Stomach smooth muscle (tissue), 2 donors: ENCODE measurements around the gene TRABD2A.
"Not testable (repeated sequence)": the region's sequence is repeated elsewhere in the genome, so short reads cannot be mapped to it uniquely, and the experiment has no call there.

Source experiments
- H3K27ac ChIP-seq: one replicate; pipeline ENCODE4 v1.7.0; 2013; ENCODE audit warnings: mild to moderate bottlenecking, low read length, inconsistent platforms
- H3K27me3 ChIP-seq, 2 donors: one replicate each; pipeline ENCODE4 v1.7.0; 2013; ENCODE audit warnings: low read length in 2 of 2; ENCODE audit not compliant: insufficient read depth in 2 of 2, control insufficient read depth in 1 of 2
- H3K36me3 ChIP-seq, 2 donors: one replicate each; pipeline ENCODE4 v1.7.0; 2013; ENCODE audit warnings: low read length in 2 of 2; ENCODE audit not compliant: control insufficient read depth in 2 of 2, insufficient read depth in 2 of 2
- H3K4me1 ChIP-seq: one replicate; pipeline ENCODE4 v1.7.0; 2013; ENCODE audit warnings: low read length; ENCODE audit not compliant: control insufficient read depth, insufficient read depth
- H3K4me3 ChIP-seq, 2 donors: one replicate each; pipeline ENCODE4 v1.7.0; 2013; ENCODE audit warnings: low read length in 2 of 2
- H3K9ac ChIP-seq, 2 donors: one replicate each; pipeline ENCODE4 v1.7.0; 2013; ENCODE audit warnings: low read length in 2 of 2, mild to moderate bottlenecking in 1 of 2
- H3K9me3 ChIP-seq, 2 donors: one replicate each; pipeline ENCODE4 v1.7.0; 2013; ENCODE audit warnings: low read length in 2 of 2; ENCODE audit not compliant: control insufficient read depth in 2 of 2
- donor health status: healthy.
- donor health status: Pancreatic carcinoma.

Gene TRABD2A

DNA sequence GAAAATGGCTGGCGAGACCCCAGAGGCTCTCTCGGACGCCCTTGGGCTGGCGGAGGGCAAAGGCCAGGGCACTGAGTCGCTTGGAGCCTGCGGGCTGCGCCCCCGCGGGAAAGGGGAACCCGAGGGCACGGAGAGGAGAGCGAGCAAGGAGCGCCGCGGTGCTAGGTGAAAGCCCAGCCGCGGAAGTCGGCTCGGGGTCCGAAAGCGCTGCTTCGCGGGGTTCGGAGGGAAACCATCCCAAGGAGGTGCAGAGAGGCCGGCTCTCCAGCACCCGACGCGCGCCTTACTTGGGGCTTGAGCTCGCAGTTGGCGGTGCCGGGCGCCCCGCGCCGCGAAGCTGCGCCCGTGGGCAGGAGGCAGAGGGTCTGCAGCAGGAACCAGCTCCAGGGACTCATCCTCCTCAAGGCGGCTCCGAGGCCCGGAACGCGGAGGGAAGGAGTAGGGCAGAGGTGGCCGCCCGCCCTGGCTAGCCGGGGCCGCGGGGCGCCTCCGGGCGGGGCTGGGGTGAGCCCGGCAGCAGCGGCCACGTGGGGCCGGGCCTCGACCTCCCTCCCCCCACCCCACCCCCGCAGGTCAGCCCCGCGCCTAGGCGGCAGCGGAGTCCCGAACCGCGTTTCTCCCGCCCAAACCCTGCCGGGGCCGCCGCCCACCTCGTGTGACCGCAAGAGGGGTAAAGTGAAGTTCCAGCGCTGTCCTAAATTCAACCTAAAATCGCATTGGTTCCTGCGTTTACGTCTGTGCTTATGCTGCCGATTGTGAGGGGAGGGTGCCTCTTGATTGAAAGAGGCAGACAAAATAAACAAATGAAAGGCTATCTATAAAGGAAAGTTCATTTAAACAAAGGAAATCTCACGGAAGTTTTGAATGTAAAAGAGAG is at the start of gene TRABD2A:
Gene TRABD2A, minus strand, starts transcription at position 440 of the 877 bp plus-strand sequence. Its CDS starts 45 bp downstream, at position 395.
- peaks cover 33 to 39% of the 10 kb centered on the region in 2 donors for H3K27me3 ChIP-seq
- H3K36me3 ChIP-seq, result no peaks in the 10 kb centered on the region
- H3K4me1 ChIP-seq, result peaks cover 17% of the 10 kb centered on the region
- peak within 1 kb of the TSS; percentile 54 to 72 for H3K4me3 ChIP-seq
- no peaks in the 10 kb centered on the region for H3K9me3 ChIP-seq
- peak within 1 kb of the TSS; percentile 19 to 51 for H3K9ac ChIP-seq
- no peak within 1 kb of the TSS for H3K27ac ChIP-seq

- Histone ChIP-seq H3K9ac (no peak overlapping the region), H3K27me3 (no peaks in the 10 kb centered on the region), H3K4me3 (peak overlapping the region in 1 of 2 donors; percentile 80), H3K9me3 (no peaks in the 10 kb centered on the region), H3K36me3 (no peaks in the 10 kb centered on the region), H3K27ac (no peak overlapping the region), H3K4me1 (peaks cover 14% of the 10 kb centered on the region)
Measured at GRCh38 chr2:84927275-84927627, 46.4 kb upstream of the TRABD2A start.

GRCh38 chr2:84925724-84926376 is 45.0 kb upstream of the TRABD2A start:
- Histone ChIP-seq H3K27ac (no peak overlapping the region), H3K4me3 (peak overlapping the region; percentile 55 to 75)

GRCh38 chr2:84925336-84925723 is 44.4 kb upstream of the TRABD2A start:
- H3K9ac ChIP-seq, result no peak overlapping the region

More at GRCh38 chr2:84925724-84926376, 45.0 kb upstream of the TRABD2A start:
- Histone ChIP-seq H3K9ac (no peak overlapping the region), H3K36me3 (no peaks in the 10 kb centered on the region), H3K4me1 (peaks cover 14% of the 10 kb centered on the region), H3K9me3 (no peaks in the 10 kb centered on the region), H3K27me3 (no peaks in the 10 kb centered on the region)

GRCh38 chr2:84924173-84925106 is 43.6 kb upstream of the TRABD2A start:
- Histone ChIP-seq H3K36me3 (no peaks in the 10 kb centered on the region), H3K9ac (no peak overlapping the region), H3K27me3 (no peaks in the 10 kb centered on the region), H3K4me3 (no peak overlapping the region), H3K27ac (no peak overlapping the region), H3K9me3 (no peaks in the 10 kb centered on the region), H3K4me1 (peaks cover 17% of the 10 kb centered on the region)

More at GRCh38 chr2:84925336-84925723, 44.4 kb upstream of the TRABD2A start:
- Histone ChIP-seq H3K27ac (no peak overlapping the region), H3K36me3 (no peaks in the 10 kb centered on the region), H3K27me3 (no peaks in the 10 kb centered on the region), H3K4me3 (peak overlapping the region in 1 of 2 donors; percentile 75), H3K4me1 (peaks cover 14% of the 10 kb centered on the region), H3K9me3 (no peaks in the 10 kb centered on the region)

GRCh38 chr2:84923009-84923408 is 42.1 kb upstream of the TRABD2A start:
- H3K9ac ChIP-seq, result no peak overlapping the region
- H3K27ac ChIP-seq, result no peak overlapping the region
- H3K4me3 ChIP-seq, result no peak overlapping the region
- peaks cover 17% of the 10 kb centered on the region for H3K4me1 ChIP-seq
- H3K36me3 ChIP-seq, result no peaks in the 10 kb centered on the region
- H3K27me3 ChIP-seq, result no peaks in the 10 kb centered on the region
- no peaks in the 10 kb centered on the region for H3K9me3 ChIP-seq

DNA sequence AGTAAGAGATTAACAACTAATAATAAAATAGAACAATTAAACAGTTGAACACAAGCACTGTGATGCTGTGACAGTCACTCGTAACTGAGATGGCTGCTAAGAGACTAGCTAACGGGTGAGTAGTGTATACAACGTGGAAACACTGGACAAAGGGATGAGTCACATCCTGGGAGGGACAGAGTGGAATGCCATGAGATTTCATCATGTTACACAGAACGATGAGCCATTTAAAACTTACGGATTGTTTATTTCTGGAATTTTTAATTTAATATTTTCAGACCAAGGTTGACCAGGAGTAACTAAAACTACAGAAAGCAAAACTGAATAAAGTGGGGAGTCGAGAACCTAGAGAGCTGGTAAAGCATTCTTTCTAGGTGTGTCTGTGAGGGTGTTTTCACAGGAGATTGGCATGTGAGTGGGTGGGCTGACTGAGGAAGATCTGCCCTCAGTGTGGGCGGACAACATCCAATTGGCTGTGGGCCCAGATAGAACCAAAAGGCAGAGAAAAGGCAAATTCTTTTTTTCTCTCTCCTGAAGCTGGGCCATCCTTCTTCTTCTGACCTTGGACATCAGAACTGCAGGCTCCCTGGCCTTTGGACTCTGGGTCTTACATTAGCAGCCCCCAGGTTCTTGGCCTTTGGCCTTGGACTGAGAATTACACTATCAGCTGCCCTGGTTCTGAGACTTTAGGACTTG is 39.1 kb upstream of the TRABD2A start:
- Histone ChIP-seq H3K9ac (peak overlapping the region; percentile 7 to 21), H3K27ac (peak overlapping the region; percentile 53), H3K4me3 (peak overlapping the region in 1 of 2 donors; percentile 35), H3K4me1 (peaks cover 4% of the 10 kb centered on the region), H3K27me3 (no peaks in the 10 kb centered on the region), H3K9me3 (no peaks in the 10 kb centered on the region), H3K36me3 (no peaks in the 10 kb centered on the region)

- Histone ChIP-seq H3K27me3 (no peaks in the 10 kb centered on the region), H3K4me3 (no peak overlapping the region), H3K4me1 (peaks cover 4% of the 10 kb centered on the region), H3K9ac (no peak overlapping the region), H3K9me3 (no peaks in the 10 kb centered on the region), H3K36me3 (no peaks in the 10 kb centered on the region), H3K27ac (no peak overlapping the region)
Measured at GRCh38 chr2:84918430-84918829, 37.5 kb upstream of the TRABD2A start.

DNA sequence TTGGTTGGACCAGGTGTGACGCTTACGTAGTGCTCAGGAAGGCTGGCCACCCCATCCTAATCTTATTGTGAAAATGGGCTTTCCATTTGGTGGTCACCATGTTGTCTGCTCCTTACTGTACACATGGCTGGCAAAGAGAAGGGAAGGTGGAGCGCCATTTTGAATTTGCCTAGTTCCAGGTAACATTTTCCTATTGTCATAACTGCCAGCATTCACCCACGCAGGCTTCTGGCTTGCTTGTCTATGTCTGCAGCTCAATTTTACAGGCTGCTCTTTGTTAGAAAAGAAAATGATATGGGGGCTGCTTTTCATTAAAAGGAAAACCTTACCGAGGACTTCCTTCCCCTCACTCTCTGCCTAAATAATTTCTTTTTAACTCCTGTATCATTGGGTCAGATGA is 36.9 kb upstream of the TRABD2A start:
- not testable (repeated sequence) for H3K9me3 ChIP-seq, H3K27me3 ChIP-seq, H3K27ac ChIP-seq, H3K36me3 ChIP-seq, H3K4me3 ChIP-seq, H3K4me1 ChIP-seq, H3K9ac ChIP-seq

DNA sequence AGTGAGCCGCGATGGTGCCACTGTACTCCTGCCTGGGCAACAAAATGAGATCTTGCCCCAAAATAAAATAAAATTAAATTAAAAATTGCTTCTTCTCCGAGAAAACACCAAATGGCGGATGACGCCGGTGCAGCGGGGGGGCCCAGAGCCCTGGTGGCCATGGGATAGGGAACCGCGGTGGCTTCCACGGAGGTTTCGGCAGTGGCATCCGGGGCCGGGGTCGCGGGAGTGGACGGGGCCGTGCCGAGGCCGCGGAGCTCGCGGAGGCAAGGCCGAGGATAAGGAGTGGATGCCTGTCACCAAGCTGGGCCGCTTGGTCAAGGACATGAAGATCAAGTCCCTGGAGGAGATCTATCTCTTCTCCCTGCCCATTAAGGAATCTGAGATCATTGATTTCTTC is 34.8 kb upstream of the TRABD2A start:
- not testable (repeated sequence) for H3K36me3 ChIP-seq, H3K27me3 ChIP-seq, H3K4me1 ChIP-seq, H3K9ac ChIP-seq, H3K27ac ChIP-seq, H3K9me3 ChIP-seq, H3K4me3 ChIP-seq
